ENCODE results near the gene IL10RB.

Gene IL10RB

DNA sequence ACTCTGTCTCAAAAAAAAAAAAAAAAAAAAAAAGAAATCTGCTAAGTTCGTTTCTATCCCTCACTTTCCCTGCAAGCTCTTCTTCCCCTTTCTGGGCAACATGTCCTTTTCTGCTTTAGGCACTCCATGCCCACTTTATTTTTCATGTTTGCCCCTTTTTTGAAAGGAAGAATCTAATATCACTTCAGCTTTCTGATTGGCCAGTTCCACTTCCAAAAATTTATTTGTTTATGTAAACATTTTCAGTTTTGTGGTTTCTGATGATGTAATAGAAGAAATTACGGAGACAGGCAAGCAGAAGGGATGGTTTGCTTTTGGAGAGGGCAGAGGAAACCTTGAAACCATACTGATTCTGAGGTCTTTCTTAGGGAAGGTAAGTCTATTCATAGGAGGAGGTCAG, 73.8 kb downstream of the IL10RB start:
- no peak for DNase-seq (ENCODE audit: low read depth)
- TF ChIP-seq, protein P1, sequence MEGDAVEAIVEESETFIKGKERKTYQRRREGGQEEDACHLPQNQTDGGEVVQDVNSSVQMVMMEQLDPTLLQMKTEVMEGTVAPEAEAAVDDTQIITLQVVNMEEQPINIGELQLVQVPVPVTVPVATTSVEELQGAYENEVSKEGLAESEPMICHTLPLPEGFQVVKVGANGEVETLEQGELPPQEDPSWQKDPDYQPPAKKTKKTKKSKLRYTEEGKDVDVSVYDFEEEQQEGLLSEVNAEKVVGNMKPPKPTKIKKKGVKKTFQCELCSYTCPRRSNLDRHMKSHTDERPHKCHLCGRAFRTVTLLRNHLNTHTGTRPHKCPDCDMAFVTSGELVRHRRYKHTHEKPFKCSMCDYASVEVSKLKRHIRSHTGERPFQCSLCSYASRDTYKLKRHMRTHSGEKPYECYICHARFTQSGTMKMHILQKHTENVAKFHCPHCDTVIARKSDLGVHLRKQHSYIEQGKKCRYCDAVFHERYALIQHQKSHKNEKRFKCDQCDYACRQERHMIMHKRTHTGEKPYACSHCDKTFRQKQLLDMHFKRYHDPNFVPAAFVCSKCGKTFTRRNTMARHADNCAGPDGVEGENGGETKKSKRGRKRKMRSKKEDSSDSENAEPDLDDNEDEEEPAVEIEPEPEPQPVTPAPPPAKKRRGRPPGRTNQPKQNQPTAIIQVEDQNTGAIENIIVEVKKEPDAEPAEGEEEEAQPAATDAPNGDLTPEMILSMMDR (conservative IDR thresholded peaks at IDR 0.05; ENCODE audit: low read depth, low read length) = no peak
- no peak overlapping the region for H3K4me3 ChIP-seq (ENCODE audit: low read depth, low read length)

DNA sequence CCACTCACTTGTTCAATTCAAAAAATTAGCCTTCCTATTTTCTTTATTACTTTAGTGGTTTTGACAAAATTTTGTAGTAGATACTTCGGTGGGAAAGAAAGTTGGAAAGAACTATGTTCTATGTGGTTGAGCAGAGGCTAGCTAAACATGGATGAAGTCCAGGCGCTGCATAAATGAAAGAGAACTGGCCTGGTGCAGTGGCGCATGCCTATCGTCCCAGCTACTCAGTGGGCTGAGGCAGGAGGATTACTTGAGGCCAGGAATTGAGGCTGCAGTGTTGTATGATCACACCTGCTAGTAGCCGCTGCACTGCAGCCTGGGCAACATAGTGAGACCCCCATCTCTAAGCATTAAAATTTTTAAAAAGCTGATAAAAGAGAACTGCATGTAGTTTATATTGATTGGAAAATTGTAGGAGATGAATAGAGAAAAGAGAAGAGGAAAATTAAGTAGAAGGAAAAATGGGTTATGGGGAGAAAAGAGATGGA, 79.6 kb downstream of the IL10RB start:
- DNase-seq (ENCODE audit: low read depth) = no peak
- no peak overlapping the region for H3K4me3 ChIP-seq (ENCODE audit: low read depth, low read length)
- TF ChIP-seq, protein P1 (conservative IDR thresholded peaks at IDR 0.05; ENCODE audit: low read depth, low read length) = no peak

Data from choroid plexus epithelial cell (primary cell).